Dermis microvascular lymphatic vessel endothelial cell (primary cell): ENCODE results near the gene NXPE3. TPM values are rescaled to one million over a fixed set of nuclear protein-coding genes. Genes with fewer than 3 reads are reported as not detected.
"Not testable (repeated sequence)": the region's sequence is repeated elsewhere in the genome, so short reads cannot be mapped to it uniquely, and the experiment has no call there.

Source experiments
- DNase-seq, 2 donors: peaks; one replicate each; pipeline versions ENCODE4 v3.0.0 to v3.0.0-alpha.2; 2010; ENCODE audit warnings: low read depth in 2 of 2
- total RNA-seq: library from RNA; depleted of rRNA; stranded (reverse); fragments of >200 nt; gene quantifications from 2 replicates; pipeline ENCODE4 v1.2.1, GENCODE V29; 2014

NXPE3 gene
- total RNA-seq, 1 donor from 2014 or later = 8.0 TPM

DNA sequence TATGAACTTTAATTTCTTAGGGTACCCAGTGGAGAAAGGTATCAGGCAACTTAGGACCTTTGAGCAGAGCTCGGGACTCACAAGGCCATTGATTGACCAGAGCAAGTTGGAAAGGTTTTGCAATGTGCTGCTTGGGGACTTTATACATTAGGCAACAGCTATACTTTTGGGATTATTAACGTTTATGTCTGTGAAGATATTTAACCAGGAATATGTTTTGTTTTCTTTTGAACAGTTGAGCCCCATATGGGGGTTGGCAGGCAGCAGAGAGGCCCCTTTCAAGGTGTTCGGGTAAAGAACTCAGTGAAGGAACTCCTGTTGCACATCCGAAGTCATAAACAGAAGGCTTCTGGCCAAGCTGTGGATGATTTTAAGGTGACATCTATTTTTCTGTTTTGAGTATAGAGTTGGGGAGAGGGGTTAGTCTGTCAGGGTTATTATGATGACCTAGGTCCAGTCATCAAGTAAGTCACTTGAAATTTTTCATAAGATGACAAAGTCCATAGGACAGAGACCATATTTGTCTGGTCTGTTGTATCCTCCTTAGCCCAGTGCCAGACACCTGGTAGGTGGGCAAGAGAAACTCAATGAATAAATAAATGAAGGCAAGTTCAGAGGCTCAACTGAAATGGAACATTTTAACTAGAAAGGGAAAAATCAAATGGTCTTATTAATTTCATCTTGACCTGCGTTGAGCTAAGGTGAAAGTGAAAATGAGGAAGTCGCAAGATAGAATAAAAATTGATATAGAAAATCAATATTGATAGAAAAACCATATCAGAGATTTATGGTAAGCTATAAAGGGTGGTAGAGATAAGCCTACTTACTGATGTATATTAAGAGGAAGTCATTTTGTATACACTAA is 73.1 kb downstream of the NXPE3 start:
- DNase-seq = no peak

DNA sequence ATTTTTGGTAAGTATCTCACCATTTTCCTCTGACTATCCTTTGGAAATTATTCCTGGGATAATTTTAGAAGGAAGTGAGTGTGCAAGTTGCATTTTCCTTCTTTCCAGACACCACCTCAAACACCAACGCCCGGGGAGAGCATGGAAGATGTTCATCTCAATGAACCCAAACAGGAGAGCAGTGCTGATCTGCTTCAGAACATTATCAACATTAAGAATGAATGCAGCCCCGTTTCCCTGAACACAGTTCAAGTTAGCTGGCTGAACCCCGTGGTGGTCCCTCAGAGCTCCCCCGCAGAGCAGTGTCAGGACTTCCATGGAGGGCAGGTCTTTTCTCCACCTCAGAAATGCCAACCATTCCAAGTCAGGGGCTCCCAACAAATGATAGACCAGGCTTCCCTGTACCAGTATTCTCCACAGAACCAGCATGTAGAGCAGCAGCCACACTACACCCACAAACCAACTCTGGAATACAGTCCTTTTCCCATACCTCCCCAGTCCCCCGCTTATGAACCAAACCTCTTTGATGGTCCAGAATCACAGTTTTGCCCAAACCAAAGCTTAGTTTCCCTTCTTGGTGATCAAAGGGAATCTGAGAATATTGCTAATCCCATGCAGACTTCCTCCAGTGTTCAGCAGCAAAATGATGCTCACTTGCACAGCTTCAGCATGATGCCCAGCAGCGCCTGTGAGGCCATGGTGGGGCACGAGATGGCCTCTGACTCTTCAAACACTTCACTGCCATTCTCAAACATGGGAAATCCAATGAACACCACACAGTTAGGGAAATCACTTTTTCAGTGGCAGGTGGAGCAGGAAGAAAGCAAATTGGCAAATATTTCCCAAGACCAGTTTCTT is 74.2 kb downstream of the NXPE3 start:
- no peak for DNase-seq

DNA sequence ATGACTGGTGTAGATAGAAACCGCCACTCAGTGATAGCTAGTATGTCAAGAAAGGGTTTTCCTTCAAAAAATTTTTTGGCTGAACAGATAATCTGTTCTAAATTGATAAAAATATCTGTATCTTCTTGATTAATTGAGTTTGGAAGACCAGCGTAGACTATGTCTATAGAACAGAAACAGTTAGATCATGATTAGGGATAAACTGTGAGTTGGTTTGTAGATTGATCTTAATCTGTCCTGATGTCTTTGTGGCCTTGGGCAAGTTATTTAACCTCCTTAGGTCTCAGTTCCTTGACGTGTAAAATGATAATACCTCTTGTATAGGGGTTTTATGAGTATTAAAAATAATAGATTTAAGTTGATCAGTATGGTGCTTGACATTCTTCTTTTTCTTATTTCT is 75.0 kb downstream of the NXPE3 start:
- no peak for DNase-seq

DNA sequence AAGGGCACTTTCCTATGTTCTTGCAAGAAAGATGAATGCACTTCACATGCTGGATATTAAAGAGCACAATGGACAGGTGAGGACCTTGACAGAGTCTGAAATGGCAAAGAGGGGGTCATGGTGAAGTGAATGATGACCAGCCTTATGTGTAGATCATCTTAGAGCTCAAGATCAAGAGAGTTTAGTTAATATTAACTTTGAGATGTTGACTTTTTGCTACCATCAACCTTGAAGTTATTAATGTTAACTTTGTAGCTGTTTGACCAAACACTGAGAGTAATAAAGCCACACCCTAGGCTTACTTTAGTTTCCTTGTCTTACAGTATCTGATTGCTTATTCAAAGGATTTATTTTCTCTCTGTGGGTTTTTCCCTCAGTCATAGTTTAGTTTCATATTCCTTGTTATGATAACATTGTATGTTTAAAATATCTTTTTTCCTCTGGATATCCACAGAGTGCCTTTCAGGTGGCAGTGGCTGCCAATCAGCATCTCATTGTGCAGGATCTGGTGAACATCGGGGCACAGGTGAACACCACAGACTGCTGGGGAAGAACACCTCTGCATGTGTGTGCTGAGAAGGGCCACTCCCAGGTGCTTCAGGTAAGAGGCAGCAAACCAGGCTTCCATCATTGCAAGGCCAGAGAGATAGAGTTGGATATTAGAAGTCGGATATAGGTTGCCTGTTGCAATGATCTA is 75.7 kb downstream of the NXPE3 start:
- no peak for DNase-seq

DNA sequence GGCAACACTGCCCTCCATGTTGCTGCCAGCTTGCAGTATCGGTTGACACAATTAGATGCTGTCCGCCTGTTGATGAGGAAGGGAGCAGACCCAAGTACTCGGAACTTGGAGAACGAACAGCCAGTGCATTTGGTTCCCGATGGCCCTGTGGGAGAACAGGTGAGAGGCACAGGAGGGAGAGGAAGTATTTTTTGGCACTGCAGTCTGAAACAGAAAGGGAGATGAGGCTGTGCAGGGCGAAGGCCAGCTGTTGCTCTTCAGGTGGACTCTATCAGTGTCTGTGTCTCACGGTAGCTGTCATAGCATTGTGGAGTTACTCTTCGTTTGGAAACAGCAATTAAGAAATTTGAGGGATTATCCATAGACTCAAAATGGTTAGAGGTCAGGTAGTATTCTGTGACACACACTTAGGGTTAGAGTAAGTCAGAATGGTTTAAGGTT is 78.3 kb downstream of the NXPE3 start:
- DNase-seq = no peak

DNA sequence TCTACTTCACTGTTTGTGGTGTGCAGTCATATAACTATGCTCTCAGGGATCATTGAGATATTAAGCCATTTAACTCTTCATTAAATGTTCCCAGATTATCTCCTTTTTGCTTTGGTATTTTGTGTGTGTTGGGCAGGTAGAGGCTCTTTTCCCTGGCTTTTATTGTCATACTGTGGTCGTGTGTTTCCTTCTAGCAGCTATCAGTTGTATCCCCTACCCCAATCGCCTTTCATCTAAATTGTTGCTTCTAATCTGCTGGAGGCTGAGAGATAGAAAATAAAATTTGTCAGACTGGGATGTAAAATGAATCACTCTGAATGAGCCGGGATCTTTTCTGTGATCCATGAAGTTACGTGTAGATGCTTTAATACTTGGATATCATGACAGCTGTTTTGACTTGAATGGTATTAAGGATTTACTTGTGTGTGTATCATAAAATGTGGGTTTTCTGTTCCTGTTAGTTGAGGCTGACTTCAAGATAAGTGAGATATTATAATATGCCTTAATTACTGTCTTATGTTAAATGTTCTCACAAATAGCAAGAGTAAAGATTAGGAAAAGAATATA is 79.5 kb downstream of the NXPE3 start:
- DNase-seq = no peak

DNA sequence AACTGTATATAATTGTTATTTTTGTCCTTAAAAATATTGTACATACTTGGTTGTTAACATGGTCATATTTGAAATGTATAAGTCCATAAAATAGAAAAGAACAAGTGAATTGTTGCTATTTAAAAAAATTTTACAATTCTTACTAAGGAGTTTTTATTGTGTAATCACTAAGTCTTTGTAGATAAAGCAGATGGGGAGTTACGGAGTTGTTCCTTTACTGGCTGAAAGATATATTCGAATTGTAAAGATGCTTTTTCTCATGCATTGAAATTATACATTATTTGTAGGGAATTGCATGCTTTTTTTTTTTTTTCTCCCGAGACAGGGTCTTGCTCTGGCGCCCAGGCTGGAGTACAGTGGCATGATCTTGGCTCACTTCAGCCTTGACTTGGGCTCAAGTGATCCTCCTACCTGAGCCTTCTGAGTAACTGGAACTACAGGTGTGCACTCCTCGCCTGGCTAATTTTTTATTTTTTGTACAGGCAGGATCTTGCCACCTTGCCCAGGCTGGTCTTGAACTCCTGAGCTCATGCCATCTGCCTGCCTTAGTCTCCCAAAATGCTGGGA is 81.0 kb downstream of the NXPE3 start:
- no peak for DNase-seq

DNA sequence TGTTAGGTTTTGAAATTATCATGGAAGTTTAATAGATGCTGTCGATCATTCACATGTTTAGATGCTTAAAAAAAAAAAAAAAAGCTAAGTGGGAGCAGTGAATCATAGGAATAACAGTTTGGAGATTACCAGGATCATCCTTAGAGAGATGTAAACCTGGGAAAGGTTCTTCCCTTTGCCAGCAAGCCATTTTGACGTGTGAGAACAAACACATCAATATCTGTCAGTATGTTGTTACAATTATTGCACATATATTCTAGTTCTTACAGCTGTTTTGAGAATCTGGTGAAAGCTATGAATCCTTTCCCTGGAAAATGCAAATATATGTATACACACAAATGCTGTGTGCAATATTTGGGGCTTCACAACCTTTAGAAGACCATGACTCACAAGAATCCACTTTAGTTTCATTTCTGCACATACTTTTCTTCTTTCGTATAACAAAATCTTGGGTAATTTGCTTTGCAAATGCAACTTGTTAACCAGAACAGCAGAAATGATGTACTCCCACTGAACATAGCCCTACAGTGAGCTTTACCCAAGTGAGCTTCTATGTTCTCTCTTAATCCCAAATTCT is 82.3 kb downstream of the NXPE3 start:
- DNase-seq = no peak

DNA sequence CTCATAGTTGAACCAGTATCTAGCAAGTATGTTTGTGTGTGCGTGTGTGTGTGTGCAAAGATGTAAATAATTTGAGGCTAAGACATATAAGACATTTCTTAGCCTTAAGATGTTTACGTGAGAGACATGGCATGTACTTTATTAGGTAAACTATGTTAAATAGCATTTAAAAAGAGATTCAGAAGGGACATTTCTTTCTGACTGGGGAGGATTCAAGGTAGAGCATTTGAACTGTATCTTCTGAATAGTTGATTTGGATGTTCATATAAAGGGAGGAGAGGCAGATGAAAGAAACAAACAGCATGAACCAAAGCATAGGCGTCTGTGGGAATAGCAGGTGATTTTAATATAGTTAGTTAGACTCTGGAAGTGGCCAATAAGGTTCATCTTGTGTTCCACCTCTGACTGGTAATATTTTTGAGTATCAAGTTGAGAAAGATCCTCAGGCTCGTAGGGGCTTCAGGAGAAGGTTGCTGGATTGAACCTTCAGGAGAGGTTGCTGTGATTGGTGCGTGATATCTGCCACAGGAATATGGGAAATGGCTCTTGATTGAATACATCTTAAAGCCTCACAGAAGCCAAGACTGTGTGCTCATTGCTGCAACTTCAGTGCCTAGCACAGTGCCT is 82.9 kb downstream of the NXPE3 start:
- no peak for DNase-seq

DNA sequence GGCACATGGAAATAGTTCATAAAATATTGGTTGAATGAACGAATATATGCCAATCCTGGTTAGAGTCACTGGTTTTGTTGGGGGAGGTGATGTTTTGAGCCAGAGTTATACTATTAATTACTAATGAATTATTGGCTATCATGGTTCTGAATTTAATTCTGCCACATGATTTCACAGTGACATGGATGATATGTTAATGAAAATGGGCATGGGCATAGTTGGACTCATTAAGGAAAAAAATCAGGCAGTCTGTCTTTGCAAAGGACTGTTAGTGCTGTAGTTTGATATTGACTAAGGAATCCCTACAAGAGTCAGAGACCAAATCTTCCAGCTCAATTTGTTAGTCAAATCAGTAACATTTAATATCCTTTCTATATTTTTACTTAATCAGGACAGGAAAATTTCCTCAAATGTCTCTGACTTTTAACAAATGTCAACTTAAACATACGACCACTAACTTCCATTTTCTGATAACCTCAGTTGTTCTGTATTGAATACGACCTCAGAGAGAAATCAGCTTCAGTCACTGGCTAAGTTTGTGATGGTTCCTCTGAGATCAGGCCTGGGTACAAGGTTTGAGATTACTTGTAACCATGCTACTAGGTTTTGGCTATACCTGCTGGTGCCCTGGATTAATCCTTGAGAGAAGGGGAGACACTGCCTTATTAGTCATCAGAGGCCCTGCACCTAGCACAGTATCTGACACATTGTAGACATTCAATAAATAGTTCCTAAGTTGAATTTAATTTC is 83.6 kb downstream of the NXPE3 start:
- DNase-seq = no peak

DNA sequence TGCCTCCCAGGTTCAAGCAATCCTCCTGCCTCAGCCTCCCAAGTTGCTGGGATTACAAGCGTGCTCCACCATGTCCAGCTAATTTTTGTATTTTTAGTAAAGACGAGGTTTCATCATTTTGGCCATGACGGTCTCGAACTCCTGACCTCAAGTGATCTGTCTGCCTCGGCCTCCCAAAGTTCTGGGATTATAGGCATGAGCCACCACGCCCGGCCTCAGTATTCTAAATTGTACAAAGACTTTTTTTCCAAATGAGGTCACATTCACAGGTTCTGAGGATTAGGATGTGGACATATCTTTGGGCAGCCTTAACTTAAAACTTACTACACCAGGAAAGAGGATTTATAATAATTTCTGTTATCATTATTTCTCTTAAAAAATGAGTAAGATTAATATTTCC is 85.9 kb downstream of the NXPE3 start:
- DNase-seq = not testable (repeated sequence)

DNA sequence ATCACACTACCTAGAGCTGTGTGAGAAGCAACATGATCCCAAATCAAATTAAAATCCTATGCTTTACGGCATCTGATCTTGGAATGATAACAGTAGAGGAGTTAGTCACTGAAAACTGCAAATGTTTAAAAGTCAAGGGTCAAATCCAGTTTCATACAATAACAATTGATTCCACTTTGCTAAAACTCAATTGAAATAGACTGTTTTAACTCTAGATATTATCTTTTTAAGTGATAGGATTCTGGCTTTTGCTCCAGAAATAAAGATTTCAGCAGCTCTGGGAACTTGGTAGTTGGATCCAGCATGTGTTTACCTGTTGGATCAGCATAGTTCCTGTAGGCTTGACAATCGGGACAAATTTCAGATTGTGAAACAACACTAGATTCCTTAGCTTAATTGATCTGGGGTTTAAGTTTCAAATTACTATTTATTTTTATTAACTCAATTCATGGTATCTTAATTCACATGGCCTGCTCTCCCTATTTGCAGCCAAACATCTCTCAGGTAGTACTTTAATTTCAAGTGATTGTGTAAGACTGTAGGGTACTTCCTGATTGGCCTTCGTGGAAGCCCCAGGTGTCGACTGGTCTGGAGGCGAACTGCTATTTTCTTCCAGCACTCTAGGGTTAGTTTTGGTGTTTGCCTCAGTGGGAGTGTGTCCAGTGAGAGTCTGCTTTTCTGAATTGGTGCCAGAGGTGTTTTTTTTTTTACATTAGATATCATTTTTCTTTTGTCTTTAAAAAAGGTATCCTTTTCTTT is 86.9 kb downstream of the NXPE3 start:
- DNase-seq = peak in 1 of 2 donors; percentile 44

DNA sequence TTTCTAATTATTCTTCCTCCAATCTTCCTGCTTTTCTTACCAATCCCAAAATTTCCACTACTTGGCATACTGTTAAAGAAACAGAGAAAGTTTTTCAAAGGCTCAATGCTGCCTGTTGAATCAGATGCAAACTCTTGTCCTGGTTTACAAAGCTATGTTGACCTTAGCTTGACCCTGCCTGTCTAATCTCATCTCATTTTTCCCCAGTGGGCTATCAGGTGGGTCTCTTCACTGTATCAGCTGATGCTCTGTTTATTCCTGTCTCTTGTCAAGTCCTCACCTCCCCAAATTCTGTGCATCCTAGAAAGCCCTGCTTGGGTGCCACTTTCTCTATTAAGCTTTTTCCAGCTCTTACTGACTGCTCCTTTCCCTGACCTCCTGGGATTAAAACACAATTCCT is 88.5 kb downstream of the NXPE3 start:
- DNase-seq = no peak

DNA sequence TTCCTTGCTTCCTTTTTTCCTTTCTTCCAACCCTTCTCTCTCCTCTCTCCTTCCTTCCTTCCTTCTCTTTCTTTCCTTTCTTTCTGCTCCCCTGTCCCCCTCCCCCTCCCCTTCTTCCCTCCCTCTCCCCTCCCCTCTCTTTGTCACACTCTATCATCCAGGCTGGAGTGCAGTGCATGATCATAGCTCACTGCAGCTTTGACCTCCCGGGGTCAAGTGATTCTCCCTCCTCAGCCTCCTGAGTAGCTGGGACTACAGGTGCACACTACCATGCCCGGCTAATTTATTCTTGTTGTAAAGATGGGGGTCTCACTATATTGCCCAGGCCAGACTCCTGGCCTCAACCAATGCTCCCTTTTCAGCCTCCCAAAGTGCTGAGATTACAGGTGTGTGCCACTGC is 89.0 kb downstream of the NXPE3 start:
- DNase-seq = no peak

DNA sequence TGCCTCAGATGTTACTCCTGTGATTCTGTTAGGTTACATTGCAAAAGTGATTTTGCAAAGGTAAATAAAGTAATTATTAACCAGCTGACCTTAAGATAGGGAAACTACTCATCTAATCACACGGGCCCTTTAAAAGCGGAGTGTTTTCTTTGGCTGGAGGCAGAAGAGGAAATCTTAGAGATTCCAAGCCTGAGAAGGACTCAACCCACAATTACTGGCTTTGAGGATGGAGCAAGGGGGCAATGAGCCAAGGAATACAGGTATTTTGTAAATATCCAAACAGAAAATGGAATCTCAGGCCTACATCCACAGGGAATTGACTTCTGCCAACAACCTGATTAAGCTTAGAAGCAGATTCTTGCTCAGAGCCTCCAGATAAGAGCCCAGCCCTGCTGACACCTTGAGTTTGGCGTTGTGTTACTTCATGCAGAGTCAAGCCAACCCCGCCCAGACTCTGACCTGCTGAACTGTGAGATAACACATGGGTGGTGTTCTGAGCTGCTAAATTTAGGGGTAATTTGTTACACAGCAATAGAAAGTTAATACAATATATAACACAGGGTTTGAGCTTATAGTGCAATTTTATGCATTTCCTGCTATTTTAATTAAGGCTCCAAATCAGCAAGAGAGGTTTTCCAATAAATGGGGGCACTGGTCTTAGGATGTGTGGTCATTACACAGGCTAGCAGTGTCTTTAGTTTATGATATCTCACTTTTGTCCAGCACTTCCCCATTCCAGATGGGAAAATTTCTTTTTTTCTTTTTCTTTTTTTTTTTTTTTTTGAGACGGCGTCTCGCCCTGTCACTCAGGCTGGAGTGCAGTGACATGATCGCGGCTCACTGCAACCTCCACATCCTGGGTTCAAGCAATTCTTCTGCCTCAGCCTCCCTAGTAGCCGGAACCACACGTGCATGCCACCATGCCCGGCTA is 89.8 kb downstream of the NXPE3 start:
- DNase-seq = peak in 1 of 2 donors; percentile 68

DNA sequence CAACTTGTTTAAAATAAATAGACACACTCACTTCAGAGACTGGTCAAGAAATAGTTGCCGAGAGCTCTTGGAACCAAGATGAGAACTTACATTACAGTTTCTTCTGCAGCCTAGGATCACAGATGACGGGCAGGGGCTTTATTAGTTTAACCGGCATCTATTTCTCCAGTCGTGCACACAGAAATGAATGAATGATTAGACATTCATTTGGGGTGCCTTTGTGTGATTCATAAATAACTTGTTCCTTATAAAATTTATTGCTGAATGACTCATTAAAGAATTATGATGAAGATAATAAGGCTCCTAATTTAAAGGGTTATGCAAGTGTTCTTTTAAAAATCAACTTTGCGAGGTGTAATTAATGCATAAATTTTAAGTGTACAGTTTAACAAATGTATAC is 91.1 kb downstream of the NXPE3 start:
- DNase-seq = no peak

DNA sequence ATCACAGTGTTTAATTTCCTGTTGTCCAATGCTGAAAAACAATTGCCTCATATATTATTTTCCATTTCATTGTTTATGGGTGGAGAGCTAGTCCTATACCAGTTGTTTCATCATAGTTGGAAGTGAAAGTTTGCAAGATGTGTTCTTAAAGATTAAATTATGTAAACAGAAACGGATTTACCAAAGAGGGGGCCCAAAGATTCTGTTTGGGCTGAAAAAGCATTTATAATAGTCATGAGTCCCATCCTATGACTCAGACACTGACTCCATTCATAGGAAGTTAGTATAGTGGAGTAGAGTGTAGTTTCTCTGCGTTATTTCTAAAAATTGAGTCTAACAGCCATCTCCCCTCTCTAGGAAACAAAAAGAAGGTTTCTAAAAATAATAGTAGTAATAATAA is 94.6 kb downstream of the NXPE3 start:
- peak in 1 of 2 donors; percentile 62 for DNase-seq

DNA sequence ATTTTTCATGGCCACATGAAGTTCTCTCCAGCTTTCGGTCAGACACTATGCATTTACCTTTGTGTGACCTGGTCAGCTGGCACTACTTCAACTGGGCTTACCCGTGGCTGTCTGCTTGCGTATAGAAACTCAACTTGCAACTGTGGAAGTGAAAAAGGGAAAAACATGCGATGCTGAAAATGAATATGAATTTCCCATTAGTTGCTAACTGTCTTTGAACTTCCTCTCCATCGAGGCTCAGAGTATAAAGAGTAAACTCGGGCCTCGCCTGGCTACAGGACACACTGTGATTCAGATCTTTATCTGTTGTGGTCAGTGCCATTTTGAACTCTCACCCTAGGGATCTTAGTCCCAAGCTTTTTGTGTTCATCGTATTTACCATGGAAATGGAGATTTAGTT is 97.1 kb downstream of the NXPE3 start:
- DNase-seq = no peak
